HG03045 (cell line): ENCODE results near the gene P2RY8.

Experiments used
- ATAC-seq: cut with Tn5 transposase; IDR thresholded peaks from one replicate; pipeline ENCODE4 v1.9.1; 2021; ENCODE audit warnings: mild to moderate bottlenecking, moderate library complexity; ENCODE audit not compliant: unreplicated experiment

P2RY8 gene

DNA sequence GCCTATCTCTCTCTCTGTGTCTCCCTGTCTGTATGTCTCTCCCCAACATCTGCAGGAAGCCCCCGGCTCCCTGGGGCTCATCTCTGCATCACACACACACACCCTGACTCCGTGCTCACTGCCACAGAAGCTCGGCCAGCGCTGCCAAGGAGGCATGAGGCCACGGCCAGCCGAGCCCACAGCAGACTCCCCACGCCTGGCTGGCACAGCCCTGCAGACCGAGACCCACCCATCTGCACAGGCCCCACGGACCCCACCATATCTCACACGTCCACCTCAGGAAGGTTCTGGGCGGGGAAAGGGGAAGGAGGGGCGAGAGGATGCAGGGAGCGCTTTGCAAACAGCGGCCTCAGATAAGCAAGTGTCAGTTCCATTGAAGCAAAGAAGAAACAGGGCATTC lies 116.6 kb downstream of the P2RY8 start:
- no peak for ATAC-seq

DNA sequence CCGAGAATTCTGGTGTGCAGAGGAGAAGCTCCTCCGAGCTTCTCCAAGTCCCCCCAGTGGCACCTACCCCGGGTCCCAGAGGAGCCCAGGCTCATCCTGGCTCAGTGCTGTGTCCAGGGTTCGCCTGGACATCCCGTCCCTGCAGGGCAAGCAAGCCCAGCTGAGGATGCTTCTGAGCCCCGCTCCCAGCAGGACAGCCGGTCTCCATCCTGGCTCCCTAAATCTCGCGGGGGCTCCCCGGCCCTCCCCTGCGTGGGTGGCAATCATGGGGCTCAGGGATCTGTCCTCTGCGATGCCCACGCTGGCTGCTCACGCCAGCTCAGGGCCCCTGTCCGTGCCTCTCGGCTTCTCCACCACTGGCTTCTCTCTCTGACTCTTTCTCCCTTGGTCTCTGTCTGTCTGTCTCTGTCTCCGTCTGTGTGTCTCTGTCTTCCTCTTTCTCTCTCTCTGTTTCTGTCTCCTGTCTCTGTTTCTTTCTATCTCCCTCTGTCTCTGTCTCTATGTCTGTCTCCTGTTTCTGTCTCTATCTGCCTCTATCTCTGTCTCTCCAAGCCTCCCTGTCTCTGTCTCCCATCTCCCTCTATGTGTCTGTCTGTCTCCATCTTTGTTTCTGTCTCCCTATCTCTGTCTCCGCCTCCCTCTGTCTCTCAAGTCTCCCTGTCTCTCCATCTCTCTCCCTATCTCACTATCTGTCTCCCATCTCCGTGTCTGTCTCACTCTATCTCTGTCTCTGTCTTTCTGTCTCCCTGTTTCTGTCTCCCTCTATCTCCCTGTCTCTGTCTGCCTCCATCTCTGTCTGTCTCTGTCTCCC lies 117.2 kb downstream of the P2RY8 start:
- no peak for ATAC-seq

DNA sequence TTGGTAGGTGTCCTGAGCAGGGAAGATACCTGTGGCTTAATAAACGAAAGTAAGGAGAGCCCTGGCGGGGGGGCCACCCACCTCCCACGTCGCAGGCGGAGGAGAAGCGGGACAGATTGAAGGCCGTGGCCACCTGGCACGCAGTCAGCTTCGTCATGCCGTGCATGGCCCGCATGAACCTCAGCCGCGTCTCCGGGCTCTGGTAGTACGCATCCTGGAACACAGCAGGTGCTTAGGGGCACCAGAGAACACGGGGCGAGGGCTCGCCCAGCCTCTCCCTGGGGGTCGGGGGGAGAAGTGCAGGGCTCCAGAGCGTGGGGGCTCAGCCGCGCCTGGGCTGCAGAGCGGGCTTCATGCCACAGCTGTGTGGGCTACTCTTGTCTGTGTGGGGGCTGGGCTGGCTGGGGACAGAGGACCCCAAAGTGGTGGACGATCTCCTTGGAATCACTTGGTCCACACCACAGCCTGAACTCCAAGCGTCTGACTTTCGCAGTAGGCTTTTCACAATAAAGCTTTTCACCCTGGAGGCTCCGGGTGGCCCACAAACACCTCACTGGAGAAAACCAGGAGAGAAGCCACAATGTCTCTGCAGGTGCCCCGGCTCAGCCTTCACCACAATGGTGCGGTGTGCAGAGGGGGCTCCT lies 118.0 kb downstream of the P2RY8 start:
- no peak for ATAC-seq

DNA sequence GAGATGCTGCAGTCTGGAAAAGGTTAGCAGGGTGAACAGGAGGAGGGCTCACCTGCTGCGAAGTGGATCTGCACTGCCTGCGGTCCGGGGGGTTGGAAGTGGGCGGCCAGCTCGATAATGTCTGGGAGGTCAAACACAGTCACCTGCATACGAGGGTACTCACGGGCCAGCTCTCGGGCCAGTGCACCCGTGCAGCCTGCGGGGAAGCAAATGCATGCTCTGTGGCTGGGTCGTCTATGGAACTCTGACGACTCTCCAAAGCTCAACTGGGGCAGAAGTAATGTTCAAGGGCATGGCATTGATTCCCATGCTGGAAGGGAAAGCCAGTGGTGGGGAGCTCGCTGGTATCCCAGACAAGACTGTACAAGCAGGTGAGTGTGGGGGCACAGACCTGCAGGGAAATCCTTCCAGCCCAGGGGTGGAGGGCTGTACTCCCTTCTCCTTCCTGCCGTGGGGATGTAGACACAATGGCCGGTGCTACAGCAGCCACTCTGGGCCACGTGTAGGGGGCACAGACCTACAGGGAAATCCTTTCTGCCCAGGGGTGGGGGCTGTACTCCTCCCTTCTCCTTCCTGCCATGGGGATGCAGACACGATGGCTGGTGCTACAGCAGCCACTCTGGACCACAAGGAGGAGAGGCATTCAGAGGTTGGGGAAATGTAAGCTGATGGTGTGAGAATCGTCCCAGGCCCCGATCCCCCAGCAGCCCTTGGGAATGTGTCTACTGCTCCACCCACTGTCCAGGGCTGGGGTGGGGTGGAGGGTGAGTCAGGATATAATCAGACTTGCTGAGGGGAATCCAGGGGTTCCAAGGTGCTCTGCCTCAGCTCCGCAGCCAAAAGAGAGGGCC lies 118.8 kb downstream of the P2RY8 start:
- ATAC-seq: no peak

DNA sequence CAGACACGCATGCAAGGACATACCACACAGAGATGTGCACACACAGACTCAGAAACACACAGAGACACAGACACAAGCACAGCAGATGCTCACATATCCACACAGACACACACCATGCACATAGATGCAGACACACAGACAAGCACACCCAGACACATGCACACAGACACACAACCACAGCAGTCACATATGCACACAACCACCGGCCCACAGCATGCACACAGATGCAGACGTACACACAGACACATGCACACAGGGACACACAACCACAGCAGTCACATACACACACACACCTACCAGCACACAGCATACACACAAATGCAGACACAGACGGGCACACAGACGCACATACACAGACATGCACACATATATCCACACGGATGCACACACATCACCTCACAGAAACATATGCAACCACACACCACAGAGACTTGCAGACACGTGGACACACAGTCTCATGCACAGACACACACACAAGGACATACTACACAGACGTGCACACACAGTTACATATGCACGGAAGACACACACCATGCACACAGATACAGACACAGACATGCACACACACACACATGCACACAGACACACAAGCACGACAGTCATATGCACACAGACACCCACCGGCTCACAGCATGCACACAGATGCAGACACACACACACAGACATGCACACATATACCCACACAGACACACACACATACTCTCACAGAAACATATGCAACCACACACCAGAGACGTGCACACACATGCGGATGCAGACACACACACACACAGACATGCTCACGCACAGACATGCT lies 119.8 kb downstream of the P2RY8 start:
- no peak for ATAC-seq

DNA sequence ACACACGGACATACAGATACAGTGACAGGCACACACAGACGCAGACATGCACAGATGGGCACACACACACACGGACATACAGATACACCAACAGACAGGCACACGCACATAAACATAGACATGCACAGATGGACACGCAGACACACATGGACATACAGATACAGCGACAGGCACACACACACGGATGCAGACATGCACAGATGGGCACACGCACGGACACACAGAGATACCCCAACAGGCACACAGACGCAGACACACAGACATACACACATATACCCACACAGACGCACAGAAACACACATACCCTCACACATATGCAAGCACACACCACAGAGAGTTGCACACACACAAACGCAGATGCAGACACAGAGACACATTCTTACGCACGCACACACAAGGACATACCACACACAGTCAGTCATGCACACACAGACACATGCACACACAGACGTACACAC lies 120.6 kb downstream of the P2RY8 start:
- ATAC-seq: no peak
